HEK293 (cell line): ENCODE data around the gene SLC44A1.
A peak's percentile ranks its signal among the peaks of the same experiment; 100 is the strongest.

ENCODE experiments used
- CTCF ChIA-PET: fragments of 350-600 bp; formaldehyde crosslinking; extraction: SDS; loops from one replicate; lab custom pipeline; 2021; ENCODE audit warnings: antibody characterized with exemption; lab: Yijun Ruan, JAX
- POLR2A ChIA-PET: fragments of 300-600 bp; formaldehyde crosslinking; extraction: SDS; loops from one replicate; lab custom pipeline; 2020; ENCODE audit warnings: antibody characterized with exemption, inconsistent platforms; lab: Yijun Ruan, JAX
- H3K27ac ChIP-seq: fragments of 200-500 bp; sonication (Bioruptor generic); 2 replicates; pipeline ENCODE4 v1.5.1; 2014; ENCODE audit warnings: low read depth, low read length, control low read depth, inconsistent platforms; ENCODE audit errors: extremely low read depth
- H3K36me3 ChIP-seq, 2 experiments: fragments of 200-500 bp in 1 of 2; sonication (Bioruptor generic) in 1 of 2; 1 replicate in 1 of 2; 2 replicates in 1 of 2; pipeline ENCODE4 v1.5.1; 2014 to 2017; ENCODE audit warnings: inconsistent platforms in 2 of 2, low read length in 2 of 2; ENCODE audit not compliant: control insufficient read depth in 2 of 2, insufficient read depth in 1 of 2
- H3K4me1 ChIP-seq: fragments of 200-500 bp; sonication (Bioruptor generic); 2 replicates; pipeline ENCODE4 v1.5.1; 2014; ENCODE audit warnings: mild to moderate bottlenecking, low read length, inconsistent platforms; ENCODE audit not compliant: control insufficient read depth, insufficient read depth
- H3K4me3 ChIP-seq: 2 replicates; pipeline ENCODE4 v1.5.1; 2011; ENCODE audit warnings: low read depth, mild to moderate bottlenecking, control low read depth, low read length, moderate library complexity
- H3K9me3 ChIP-seq: fragments of 200-500 bp; sonication (Bioruptor generic); 2 replicates; pipeline ENCODE4 v1.5.1; 2014; ENCODE audit warnings: low read depth, low read length, inconsistent platforms; ENCODE audit not compliant: control insufficient read depth, insufficient read depth
- PRDM6 ChIP-seq: fragments of 450-650 bp; formaldehyde crosslinking; IDR thresholded peaks from 2 replicates; pipeline ENCODE4 v1.5.1; 2017; ENCODE audit warnings: missing biosample characterization, missing genetic modification characterization
- TRIM28 ChIP-seq: IDR thresholded peaks from 2 replicates; pipeline ENCODE4 v1.6.1; 2011; ENCODE audit warnings: low read length, control low read depth, borderline replicate concordance
- ZNF132 ChIP-seq: fragments of 450-650 bp; formaldehyde crosslinking; IDR thresholded peaks from 2 replicates; pipeline ENCODE4 v1.5.1; 2017; ENCODE audit warnings: missing biosample characterization, missing genetic modification characterization, borderline replicate concordance
- ZNF133 ChIP-seq: fragments of 450-650 bp; formaldehyde crosslinking; IDR thresholded peaks from 2 replicates; pipeline ENCODE4 v1.5.1; 2016; ENCODE audit warnings: missing biosample characterization, missing genetic modification characterization
- ZNF24 ChIP-seq: fragments of 450-650 bp; formaldehyde crosslinking; IDR thresholded peaks from 2 replicates; pipeline ENCODE4 v1.5.1; 2016; ENCODE audit warnings: missing biosample characterization, missing genetic modification characterization
- ZNF280D ChIP-seq: fragments of 450-650 bp; formaldehyde crosslinking; IDR thresholded peaks from 2 replicates; pipeline ENCODE4 v1.5.1; 2016; ENCODE audit warnings: missing biosample characterization, missing genetic modification characterization
- ZNF433 ChIP-seq: fragments of 450-650 bp; formaldehyde crosslinking; IDR thresholded peaks from 2 replicates; pipeline ENCODE4 v1.5.1; 2016; ENCODE audit warnings: missing biosample characterization, missing genetic modification characterization, low read depth
- ZNF449 ChIP-seq: fragments of 450-650 bp; formaldehyde crosslinking; IDR thresholded peaks from 2 replicates; pipeline ENCODE4 v1.5.1; 2017; ENCODE audit warnings: missing biosample characterization, mild to moderate bottlenecking, missing genetic modification characterization, moderate library complexity
- ZNF48 ChIP-seq: fragments of 450-650 bp; formaldehyde crosslinking; IDR thresholded peaks from 2 replicates; pipeline ENCODE4 v1.5.1; 2016; ENCODE audit warnings: missing biosample characterization, missing genetic modification characterization
- ZNF530 ChIP-seq: fragments of 450-650 bp; formaldehyde crosslinking; IDR thresholded peaks from 2 replicates; pipeline ENCODE4 v1.5.1; 2016; ENCODE audit warnings: low read depth, missing biosample characterization, missing genetic modification characterization
- ZNF580 ChIP-seq: fragments of 450-650 bp; formaldehyde crosslinking; IDR thresholded peaks from 2 replicates; pipeline ENCODE4 v1.5.1; 2016; ENCODE audit warnings: missing biosample characterization, missing genetic modification characterization
- ZNF610 ChIP-seq: fragments of 450-650 bp; formaldehyde crosslinking; IDR thresholded peaks from 2 replicates; pipeline ENCODE4 v1.5.1; 2016; ENCODE audit warnings: missing biosample characterization, missing genetic modification characterization, borderline replicate concordance
- ZNF624 ChIP-seq: fragments of 450-650 bp; formaldehyde crosslinking; IDR thresholded peaks from 2 replicates; pipeline ENCODE4 v1.5.1; 2017; ENCODE audit warnings: missing biosample characterization, missing genetic modification characterization
- ZNF654 ChIP-seq: fragments of 450-650 bp; formaldehyde crosslinking; IDR thresholded peaks from 2 replicates; pipeline ENCODE4 v1.5.1; 2016; ENCODE audit warnings: low read depth, missing biosample characterization, missing genetic modification characterization
- ZNF707 ChIP-seq: fragments of 450-650 bp; formaldehyde crosslinking; IDR thresholded peaks from 2 replicates; pipeline ENCODE4 v1.5.1; 2016; ENCODE audit warnings: missing biosample characterization, missing genetic modification characterization
- ZSCAN5A ChIP-seq: fragments of 450-650 bp; formaldehyde crosslinking; IDR thresholded peaks from 2 replicates; pipeline ENCODE4 v1.5.1; 2016; ENCODE audit warnings: missing biosample characterization, missing genetic modification characterization
- TF ChIP-seq, protein P1 (sequence below): fragments of 450-650 bp; formaldehyde crosslinking; IDR thresholded peaks from 2 replicates; pipeline ENCODE4 v1.5.1; 2016; ENCODE audit warnings: missing biosample characterization, missing genetic modification characterization, borderline replicate concordance
- TF ChIP-seq, protein P2 (sequence below): fragments of 450-650 bp; formaldehyde crosslinking; IDR thresholded peaks from 2 replicates; pipeline ENCODE4 v1.5.1; 2016; ENCODE audit warnings: missing biosample characterization, missing genetic modification characterization
- TF ChIP-seq, protein P3 (sequence below): fragments of 450-650 bp; formaldehyde crosslinking; IDR thresholded peaks from 2 replicates; pipeline ENCODE4 v1.5.1; 2016; ENCODE audit warnings: missing biosample characterization, missing genetic modification characterization

SLC44A1 gene

DNA sequence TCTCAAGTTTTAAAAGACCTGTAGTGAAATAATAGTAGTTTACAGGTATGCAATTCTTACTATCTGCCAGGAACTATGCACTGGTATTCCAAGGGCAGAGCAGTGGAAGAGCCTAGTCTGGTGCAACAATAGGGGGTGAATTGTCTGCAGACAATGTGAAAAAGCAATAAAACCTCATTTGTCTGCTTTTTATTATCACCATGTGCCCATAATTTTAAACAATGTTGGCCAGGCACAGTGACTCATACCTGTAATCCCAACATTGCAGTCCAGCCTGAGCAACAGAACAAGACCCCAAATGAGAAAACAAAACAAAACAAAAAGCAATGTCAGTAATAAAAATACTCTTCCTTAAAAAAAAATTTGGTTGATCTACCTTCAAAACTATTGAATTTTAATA is 12.2 kb upstream of the SLC44A1 start (continued):
- TF ChIP-seq ZNF449: peak; percentile 17; the same call in 1 of the 2 replicates
- no peak for TF ChIP-seq ZNF133 (tag by site-specific recombination)

- Histone ChIP-seq H3K9me3 (no peaks in the 10 kb centered on the region), H3K36me3 (no peaks in the 10 kb centered on the region), H3K4me3 (no peak overlapping the region), H3K4me1 (peaks cover 7% of the 10 kb centered on the region), H3K27ac (no peak overlapping the region)
- TF ChIP-seq, protein P1, sequence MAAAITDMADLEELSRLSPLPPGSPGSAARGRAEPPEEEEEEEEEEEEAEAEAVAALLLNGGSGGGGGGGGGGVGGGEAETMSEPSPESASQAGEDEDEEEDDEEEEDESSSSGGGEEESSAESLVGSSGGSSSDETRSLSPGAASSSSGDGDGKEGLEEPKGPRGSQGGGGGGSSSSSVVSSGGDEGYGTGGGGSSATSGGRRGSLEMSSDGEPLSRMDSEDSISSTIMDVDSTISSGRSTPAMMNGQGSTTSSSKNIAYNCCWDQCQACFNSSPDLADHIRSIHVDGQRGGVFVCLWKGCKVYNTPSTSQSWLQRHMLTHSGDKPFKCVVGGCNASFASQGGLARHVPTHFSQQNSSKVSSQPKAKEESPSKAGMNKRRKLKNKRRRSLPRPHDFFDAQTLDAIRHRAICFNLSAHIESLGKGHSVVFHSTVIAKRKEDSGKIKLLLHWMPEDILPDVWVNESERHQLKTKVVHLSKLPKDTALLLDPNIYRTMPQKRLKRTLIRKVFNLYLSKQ: no peak
- TF ChIP-seq, protein P2, sequence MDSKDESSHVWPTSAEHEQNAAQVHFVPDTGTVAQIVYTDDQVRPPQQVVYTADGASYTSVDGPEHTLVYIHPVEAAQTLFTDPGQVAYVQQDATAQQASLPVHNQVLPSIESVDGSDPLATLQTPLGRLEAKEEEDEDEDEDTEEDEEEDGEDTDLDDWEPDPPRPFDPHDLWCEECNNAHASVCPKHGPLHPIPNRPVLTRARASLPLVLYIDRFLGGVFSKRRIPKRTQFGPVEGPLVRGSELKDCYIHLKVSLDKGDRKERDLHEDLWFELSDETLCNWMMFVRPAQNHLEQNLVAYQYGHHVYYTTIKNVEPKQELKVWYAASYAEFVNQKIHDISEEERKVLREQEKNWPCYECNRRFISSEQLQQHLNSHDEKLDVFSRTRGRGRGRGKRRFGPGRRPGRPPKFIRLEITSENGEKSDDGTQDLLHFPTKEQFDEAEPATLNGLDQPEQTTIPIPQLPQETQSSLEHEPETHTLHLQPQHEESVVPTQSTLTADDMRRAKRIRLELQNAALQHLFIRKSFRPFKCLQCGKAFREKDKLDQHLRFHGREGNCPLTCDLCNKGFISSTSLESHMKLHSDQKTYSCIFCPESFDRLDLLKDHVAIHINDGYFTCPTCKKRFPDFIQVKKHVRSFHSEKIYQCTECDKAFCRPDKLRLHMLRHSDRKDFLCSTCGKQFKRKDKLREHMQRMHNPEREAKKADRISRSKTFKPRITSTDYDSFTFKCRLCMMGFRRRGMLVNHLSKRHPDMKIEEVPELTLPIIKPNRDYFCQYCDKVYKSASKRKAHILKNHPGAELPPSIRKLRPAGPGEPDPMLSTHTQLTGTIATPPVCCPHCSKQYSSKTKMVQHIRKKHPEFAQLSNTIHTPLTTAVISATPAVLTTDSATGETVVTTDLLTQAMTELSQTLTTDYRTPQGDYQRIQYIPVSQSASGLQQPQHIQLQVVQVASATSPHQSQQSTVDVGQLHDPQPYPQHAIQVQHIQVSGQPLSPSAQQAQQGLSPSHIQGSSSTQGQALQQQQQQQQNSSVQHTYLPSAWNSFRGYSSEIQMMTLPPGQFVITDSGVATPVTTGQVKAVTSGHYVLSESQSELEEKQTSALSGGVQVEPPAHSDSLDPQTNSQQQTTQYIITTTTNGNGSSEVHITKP: peak; percentile 60; the same call in 1 of the 2 replicates
- TF ChIP-seq ZNF610 (tag by site-specific recombination): no peak
- TF ChIP-seq PRDM6 (tag by site-specific recombination): peak; percentile 39; the same call in 1 of the 2 replicates
- TF ChIP-seq ZNF707 (tag by site-specific recombination): no peak
- ChIA-PET CTCF (no interaction called here), POLR2A (no interaction called here)
These were observed 10.6 kb upstream of the SLC44A1 start for GRCh38 chr9:105233873-105234272.

DNA sequence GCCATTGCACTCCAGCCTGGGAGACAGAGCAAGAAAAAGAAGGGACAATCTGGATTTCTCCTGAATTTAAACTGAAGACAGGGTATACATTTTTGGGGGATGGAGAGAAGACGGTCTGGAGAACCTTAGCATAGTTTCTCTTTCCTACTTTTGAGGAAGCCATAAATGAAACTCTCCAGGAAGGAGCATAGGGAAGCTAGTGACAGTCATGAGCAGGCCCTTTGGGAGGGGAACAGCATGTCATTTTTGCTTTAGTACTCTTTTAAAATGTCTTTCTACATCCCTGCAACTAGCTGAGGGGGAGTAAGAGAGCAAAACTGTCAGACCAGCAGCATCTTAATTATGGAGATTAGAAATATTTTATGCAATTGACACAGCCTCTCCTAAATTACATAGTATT is 8.2 kb upstream of the SLC44A1 start:
- Histone ChIP-seq H3K4me1 (peaks cover 7% of the 10 kb centered on the region), H3K9me3 (no peaks in the 10 kb centered on the region), H3K36me3 (no peaks in the 10 kb centered on the region), H3K4me3 (no peak overlapping the region), H3K27ac (no peak overlapping the region)
- ChIA-PET CTCF (no interaction called here), POLR2A (no interaction called here)
- TF ChIP-seq ZSCAN5A (tag by site-specific recombination): no peak
- TF ChIP-seq ZNF580 (tag by site-specific recombination): no peak
- TF ChIP-seq ZNF654 (tag by site-specific recombination): no peak
- no peak for TF ChIP-seq TRIM28
- TF ChIP-seq, protein P3, sequence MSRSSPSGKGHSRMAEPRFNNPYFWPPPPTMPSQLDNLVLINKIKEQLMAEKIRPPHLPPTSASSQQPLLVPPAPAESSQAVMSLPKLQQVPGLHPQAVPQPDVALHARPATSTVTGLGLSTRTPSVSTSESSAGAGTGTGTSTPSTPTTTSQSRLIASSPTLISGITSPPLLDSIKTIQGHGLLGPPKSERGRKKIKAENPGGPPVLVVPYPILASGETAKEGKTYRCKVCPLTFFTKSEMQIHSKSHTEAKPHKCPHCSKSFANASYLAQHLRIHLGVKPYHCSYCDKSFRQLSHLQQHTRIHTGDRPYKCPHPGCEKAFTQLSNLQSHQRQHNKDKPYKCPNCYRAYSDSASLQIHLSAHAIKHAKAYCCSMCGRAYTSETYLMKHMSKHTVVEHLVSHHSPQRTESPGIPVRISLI (tag by site-specific recombination): no peak
- TF ChIP-seq ZNF132 (tag by site-specific recombination): no peak
- no peak for TF ChIP-seq ZNF48 (tag by site-specific recombination)
- no peak for TF ChIP-seq ZNF530
- TF ChIP-seq ZNF24: no peak
- no peak for TF ChIP-seq ZNF624 (tag by site-specific recombination)
- no peak for TF ChIP-seq ZNF433 (tag by site-specific recombination)
- TF ChIP-seq ZNF280D (tag by site-specific recombination): no peak
